Hepatocyte (in vitro differentiated cells): ENCODE data around the gene FOXL1. TPM values are rescaled to one million over a fixed set of nuclear protein-coding genes. Genes with fewer than 3 reads are reported as not detected.

Experiments
- DNase-seq: peaks from one replicate; pipeline ENCODE4 v3.0.0-alpha.2; 2016; ENCODE audit warnings: low spot score
- H2AFZ ChIP-seq: fragments of 200-600 bp; sonication (generic); 2 replicates; pipeline ENCODE4 v1.6.0; 2016; ENCODE audit warnings: antibody characterized with exemption, mild to moderate bottlenecking
- H3K27ac ChIP-seq: fragments of 200-600 bp; sonication (generic); 2 replicates; pipeline ENCODE4 v1.5.1; 2016; ENCODE audit warnings: mild to moderate bottlenecking
- H3K27me3 ChIP-seq: fragments of 200-600 bp; sonication (generic); 2 replicates; pipeline ENCODE4 v1.6.1; 2016
- H3K36me3 ChIP-seq: fragments of 200-600 bp; sonication (generic); replicated peaks from 2 replicates; pipeline ENCODE4 v1.5.1; 2016; ENCODE audit warnings: low read depth; ENCODE audit not compliant: insufficient read depth
- H3K4me1 ChIP-seq: fragments of 200-600 bp; sonication (generic); 2 replicates; pipeline ENCODE4 v1.5.1; 2016; ENCODE audit warnings: mild to moderate bottlenecking, moderate library complexity; ENCODE audit not compliant: insufficient read depth
- H3K4me2 ChIP-seq: fragments of 200-600 bp; sonication (generic); 2 replicates; pipeline ENCODE4 v1.6.0; 2016
- H3K4me3 ChIP-seq: fragments of 200-600 bp; sonication (generic); 2 replicates; pipeline ENCODE4 v1.5.1; 2016; ENCODE audit warnings: mild to moderate bottlenecking
- H3K79me2 ChIP-seq: fragments of 200-600 bp; sonication (generic); 2 replicates; pipeline ENCODE4 v1.6.0; 2017; ENCODE audit warnings: mild to moderate bottlenecking
- H3K9me2 ChIP-seq: fragments of 200-600 bp; sonication (generic); replicated peaks from 2 replicates; pipeline ENCODE4 v1.6.0; 2017; ENCODE audit warnings: mild to moderate bottlenecking; ENCODE audit not compliant: insufficient read depth
- H3K9me3 ChIP-seq: fragments of 200-600 bp; sonication (generic); 2 replicates; pipeline ENCODE4 v1.5.1; 2016; ENCODE audit warnings: low read depth, mild to moderate bottlenecking
- H4K20me1 ChIP-seq: fragments of 200-600 bp; sonication (generic); 2 replicates; pipeline ENCODE4 v1.6.0; 2016; ENCODE audit warnings: mild to moderate bottlenecking; ENCODE audit not compliant: insufficient read depth, poor library complexity, severe bottlenecking
- CTCF ChIP-seq: fragments of 200-600 bp; sonication (generic); IDR thresholded peaks from 2 replicates; pipeline ENCODE4 v1.5.1; 2016; ENCODE audit warnings: antibody characterized with exemption, mild to moderate bottlenecking; ENCODE audit not compliant: poor library complexity
- EZH2 ChIP-seq: fragments of 200-600 bp; sonication (generic); IDR thresholded peaks from 2 replicates; pipeline ENCODE4 v1.6.1; 2016; ENCODE audit warnings: antibody characterized with exemption, mild to moderate bottlenecking, borderline replicate concordance
- EZH2phosphoT487 ChIP-seq: fragments of 200-600 bp; sonication (generic); IDR thresholded peaks from one replicate; pipeline ENCODE4 v1.6.1; 2018; ENCODE audit warnings: antibody characterized with exemption, mild to moderate bottlenecking, low read depth, moderate library complexity; ENCODE audit not compliant: unreplicated experiment, severe bottlenecking
- WGBS: methylation state at CpG from one replicate; pipeline ENCODE4 v1.1.6; 2016; ENCODE audit warnings: low lambda C conversion rate; ENCODE audit errors: missing lambda C conversion rate; 5-methylcytosine and 5-hydroxymethylcytosine counted together
- polyA plus RNA-seq: library from polyadenylated mRNA; unstranded; fragments of >200 nt; fragmentation: Nextera tagmentation; extraction: Ambion mirVana; gene quantifications from 2 replicates; pipeline ENCODE4 v1.2.1, GENCODE V29; 2016
- total RNA-seq: library from RNA; depleted of rRNA; stranded (reverse); fragments of >200 nt; gene quantifications from 2 replicates; pipeline ENCODE4 v1.2.3, GENCODE V29; 2014

Gene FOXL1
- total and polyA plus RNA-seq, 2 experiments from 2014 or later = 1.3 to 3.1 TPM

GRCh38 chr16:86621966-86622365 lies 43.6 kb downstream of the FOXL1 start:
- Histone ChIP-seq H3K27me3 (no peaks in the 10 kb centered on the region), H3K4me2 (no peak overlapping the region), H3K9me3 (no peaks in the 10 kb centered on the region), H4K20me1 (no peaks in the 10 kb centered on the region), H2AFZ (no peak overlapping the region), H3K36me3 (no peaks in the 10 kb centered on the region), H3K79me2 (no peaks in the 10 kb centered on the region), H3K27ac (no peak overlapping the region), H3K4me1 (no peaks in the 10 kb centered on the region), H3K9me2 (no peaks in the 10 kb centered on the region), H3K4me3 (no peak overlapping the region)
- TF ChIP-seq EZH2phosphoT487 (no peak), EZH2 (no peak), CTCF (no peak)
- no peak for DNase-seq
- WGBS = 89% methylated on average over 10 of the region's 10 CpGs

DNA sequence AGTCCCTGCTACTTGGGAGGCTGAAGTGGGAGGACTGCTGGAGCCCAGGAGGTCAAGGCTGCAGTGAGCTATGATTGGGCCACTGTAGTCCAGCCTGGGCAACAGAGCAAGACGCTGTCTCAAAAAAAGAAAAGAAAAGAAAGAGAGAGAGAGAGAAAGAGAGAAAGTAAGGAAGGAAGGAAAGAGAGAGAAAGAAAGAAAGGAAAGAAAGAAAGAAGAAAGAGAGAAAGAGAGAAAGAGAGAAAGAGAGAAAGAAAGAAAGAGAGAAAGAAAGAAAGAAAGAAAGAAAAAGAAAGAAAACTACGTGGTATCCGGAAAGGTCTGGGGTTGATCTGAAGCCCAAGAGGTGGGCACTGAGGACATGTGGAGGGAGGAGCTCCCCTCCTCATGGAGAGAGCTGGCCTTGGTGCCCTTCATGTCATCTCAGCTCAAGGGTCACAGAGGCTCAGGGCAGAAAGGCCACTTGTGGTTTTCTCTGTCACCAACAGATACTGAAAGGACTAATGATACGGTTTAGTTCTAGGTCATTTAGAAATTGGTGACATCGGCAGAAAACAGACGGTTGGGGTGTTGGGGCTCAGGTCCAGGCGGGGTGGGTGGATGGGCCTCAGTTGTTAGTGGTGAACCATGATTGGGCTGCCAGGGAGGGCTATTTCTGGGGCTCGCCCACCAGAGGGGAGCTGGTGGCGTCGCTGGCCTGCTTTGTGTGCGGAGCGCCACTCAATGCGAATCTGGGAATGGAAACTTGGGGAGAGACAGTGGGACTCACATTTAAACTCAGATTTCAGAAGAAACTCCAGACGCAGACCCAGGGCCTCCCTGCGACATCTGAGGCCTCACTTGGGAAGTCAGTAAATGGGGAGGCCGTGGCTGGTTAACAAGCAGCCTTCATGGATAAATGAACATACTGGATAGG lies 44.6 kb downstream of the FOXL1 start:
- H3K27ac ChIP-seq = no peak overlapping the region
- 96% methylated on average over 16 of the region's 16 CpGs for WGBS
- H2AFZ ChIP-seq = no peak overlapping the region
- DNase-seq = no peak
- no peaks in the 10 kb centered on the region for H3K27me3 ChIP-seq
- H3K4me3 ChIP-seq = no peak overlapping the region
- TF ChIP-seq CTCF = no peak
- TF ChIP-seq EZH2phosphoT487 = no peak
- TF ChIP-seq EZH2 = no peak
- no peaks in the 10 kb centered on the region for H4K20me1 ChIP-seq
- H3K36me3 ChIP-seq = no peaks in the 10 kb centered on the region
- no peak overlapping the region for H3K4me2 ChIP-seq
- H3K9me3 ChIP-seq = no peaks in the 10 kb centered on the region
- no peaks in the 10 kb centered on the region for H3K9me2 ChIP-seq
- H3K4me1 ChIP-seq = no peaks in the 10 kb centered on the region
- H3K79me2 ChIP-seq = no peaks in the 10 kb centered on the region

DNA sequence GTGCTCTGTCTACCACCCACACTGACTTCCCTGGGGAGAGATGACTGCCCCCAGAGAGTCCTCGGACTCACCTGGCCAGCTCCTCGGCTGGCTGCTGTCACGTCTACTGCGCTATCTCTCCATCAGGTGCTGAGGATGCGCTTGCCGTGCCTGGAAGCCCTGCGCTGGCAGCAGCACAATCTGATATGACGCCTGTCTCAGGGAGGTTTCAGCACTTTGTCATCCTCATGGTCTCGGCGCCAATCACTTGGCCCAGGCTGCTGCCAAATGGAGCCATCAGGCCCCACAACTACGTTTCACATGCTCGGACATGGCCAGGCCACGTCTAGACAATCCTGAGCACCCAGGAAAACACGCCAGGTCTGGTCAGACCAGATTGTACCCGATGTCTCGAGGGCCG lies 46.7 kb downstream of the FOXL1 start:
- Histone ChIP-seq H3K36me3 (no peaks in the 10 kb centered on the region), H2AFZ (no peak overlapping the region), H3K4me2 (no peak overlapping the region), H3K4me1 (no peaks in the 10 kb centered on the region), H3K9me2 (no peaks in the 10 kb centered on the region), H3K4me3 (no peak overlapping the region), H4K20me1 (no peaks in the 10 kb centered on the region), H3K27ac (no peak overlapping the region), H3K79me2 (no peaks in the 10 kb centered on the region), H3K9me3 (no peaks in the 10 kb centered on the region), H3K27me3 (no peaks in the 10 kb centered on the region)
- WGBS = 86% methylated on average over 17 of the region's 17 CpGs
- TF ChIP-seq EZH2 (no peak), CTCF (no peak), EZH2phosphoT487 (no peak)
- no peak for DNase-seq
